Left ventricle myocardium inferior (tissue), 1 donor: ENCODE results near the gene NLRP14. TPM values are rescaled to one million over a fixed set of nuclear protein-coding genes. Genes with fewer than 3 reads are reported as not detected.
A peak's percentile ranks its signal among the peaks of the same experiment; 100 is the strongest.

Experiments
- DNase-seq: peaks from one replicate; pipeline ENCODE4 v3.0.0-alpha.2; 2020
- H3K27ac ChIP-seq: fragments of 200-600 bp; replicated peaks from 2 replicates; pipeline ENCODE4 v1.8.0; 2021
- H3K27me3 ChIP-seq: fragments of 200-600 bp; 2 replicates; pipeline ENCODE4 v1.8.0; 2021; ENCODE audit warnings: low read depth
- H3K36me3 ChIP-seq: fragments of 200-600 bp; 2 replicates; pipeline ENCODE4 v1.8.0; 2021
- H3K4me1 ChIP-seq: fragments of 200-600 bp; 2 replicates; pipeline ENCODE4 v1.8.0; 2021
- H3K4me3 ChIP-seq: fragments of 200-600 bp; 2 replicates; pipeline ENCODE4 v1.8.0; 2021; ENCODE audit warnings: mild to moderate bottlenecking, moderate library complexity
- H3K9me3 ChIP-seq: fragments of 200-600 bp; replicated peaks from 2 replicates; pipeline ENCODE4 v1.8.0; 2021
- CTCF ChIP-seq: fragments of 200-600 bp; IDR thresholded peaks from 2 replicates; pipeline ENCODE4 v1.8.0; 2021; ENCODE audit warnings: antibody characterized with exemption, mild to moderate bottlenecking, borderline replicate concordance
- intact Hi-C: fragments of 100-400 bp; cut with micrococcal nuclease; formaldehyde crosslinking; loops from one replicate; pipeline ENCODE4 v1.11.0; 2022
- total RNA-seq: library from RNA; stranded (reverse); fragmentation: NEBNext Ultra II Directional; extraction: Animal tissue kit (Norgen Biotek cat#: 25700); gene quantifications from one replicate; pipeline ENCODE4 v1.2.1, GENCODE V29; 2021
- donor health status: DM: no; HTN: yes; CAD: no; lungs with severe emphysema.

NLRP14 gene
- total RNA-seq, 1 donor from 2014 or later: not detected

DNA sequence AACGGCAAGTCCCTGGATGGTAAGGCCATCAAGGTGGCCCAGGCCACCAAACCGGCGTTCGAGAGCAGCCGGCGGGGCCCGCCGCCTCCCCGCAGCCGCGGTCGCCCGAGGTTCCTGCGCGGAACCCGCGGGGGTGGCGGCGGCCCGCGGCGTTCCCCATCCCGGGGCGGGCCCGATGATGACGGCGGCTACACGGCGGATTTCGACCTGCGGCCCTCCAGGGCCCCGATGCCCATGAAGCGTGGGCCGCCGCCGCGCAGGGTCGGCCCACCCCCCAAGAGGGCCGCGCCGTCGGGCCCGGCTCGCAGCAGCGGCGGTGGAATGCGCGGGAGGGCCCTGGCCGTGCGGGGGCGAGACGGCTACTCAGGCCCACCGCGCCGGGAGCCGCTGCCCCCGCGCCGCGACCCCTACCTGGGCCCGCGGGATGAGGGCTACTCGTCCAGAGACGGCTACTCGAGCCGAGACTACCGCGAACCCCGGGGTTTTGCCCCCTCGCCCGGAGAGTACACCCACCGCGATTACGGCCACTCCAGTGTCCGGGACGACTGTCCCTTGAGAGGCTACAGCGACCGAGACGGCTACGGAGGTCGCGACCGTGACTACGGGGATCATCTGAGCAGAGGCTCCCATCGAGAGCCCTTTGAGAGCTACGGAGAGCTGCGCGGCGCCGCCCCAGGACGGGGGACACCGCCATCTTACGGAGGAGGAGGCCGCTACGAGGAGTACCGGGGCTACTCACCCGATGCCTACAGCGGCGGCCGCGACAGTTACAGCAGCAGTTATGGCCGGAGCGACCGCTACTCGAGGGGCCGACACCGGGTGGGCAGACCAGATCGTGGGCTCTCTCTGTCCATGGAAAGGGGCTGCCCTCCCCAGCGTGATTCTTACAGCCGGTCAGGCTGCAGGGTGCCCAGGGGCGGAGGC, 69.3 kb downstream of the NLRP14 start:
- DNase-seq: no peak
- Histone ChIP-seq H3K4me3 (no peak overlapping the region), H3K36me3 (no peaks in the 10 kb centered on the region), H3K27ac (no peak overlapping the region), H3K27me3 (peaks cover 79% of the 10 kb centered on the region), H3K9me3 (no peaks in the 10 kb centered on the region), H3K4me1 (no peaks in the 10 kb centered on the region)
- intact Hi-C loops: no loop called here
- no peak for TF ChIP-seq CTCF

GRCh38 chr11:7098235-7098832, 78.1 kb downstream of the NLRP14 start:
- Histone ChIP-seq H3K36me3 (no peaks in the 10 kb centered on the region), H3K9me3 (no peaks in the 10 kb centered on the region), H3K27me3 (peaks cover 36% of the 10 kb centered on the region), H3K4me3 (no peak overlapping the region), H3K4me1 (no peaks in the 10 kb centered on the region), H3K27ac (no peak overlapping the region)
- intact Hi-C loops: no loop called here
- DNase-seq: no peak
- TF ChIP-seq CTCF: peak; percentile 70

DNA sequence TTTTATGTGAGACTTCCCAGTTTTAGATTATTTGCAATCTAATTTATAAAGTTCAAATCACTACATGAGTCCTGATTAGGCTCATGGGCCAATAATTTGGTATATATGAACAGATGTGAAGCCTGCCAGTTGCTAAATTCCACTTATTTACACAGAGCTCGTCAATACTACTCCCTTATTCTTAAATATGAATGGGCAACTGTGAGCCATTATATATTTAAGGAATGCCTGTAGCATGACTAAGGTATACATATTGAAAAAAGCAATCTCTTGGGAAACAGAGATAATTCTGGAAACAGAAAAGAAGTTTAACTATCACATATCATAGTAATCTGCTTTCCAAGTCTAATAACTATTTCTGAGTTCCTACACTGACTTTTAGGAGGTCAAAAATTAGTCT, 95.5 kb downstream of the NLRP14 start:
- Histone ChIP-seq H3K27me3 (peaks cover 63% of the 10 kb centered on the region), H3K9me3 (no peaks in the 10 kb centered on the region), H3K4me3 (no peak overlapping the region), H3K36me3 (no peaks in the 10 kb centered on the region), H3K27ac (no peak overlapping the region), H3K4me1 (no peaks in the 10 kb centered on the region)
- intact Hi-C loops: no loop called here
- no peak for TF ChIP-seq CTCF
- DNase-seq: no peak

DNA sequence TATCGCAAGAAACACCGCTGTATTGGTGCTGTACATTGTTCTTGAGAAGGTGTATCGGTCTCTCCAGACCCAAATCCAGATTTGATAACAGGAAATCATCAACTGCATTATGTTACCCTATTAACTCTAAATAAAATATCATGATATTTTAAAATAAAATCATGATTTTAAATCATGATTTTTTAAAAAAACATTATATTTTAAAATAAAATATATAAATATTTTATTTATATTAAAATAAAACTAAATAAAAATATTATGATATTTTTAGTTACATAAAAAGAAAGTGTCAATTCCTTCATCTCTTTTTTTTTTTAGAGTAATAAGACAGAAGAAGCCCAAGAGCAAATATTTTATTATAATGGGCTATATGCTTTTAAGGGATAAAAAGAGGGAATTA, 96.1 kb downstream of the NLRP14 start:
- Histone ChIP-seq H3K9me3 (no peaks in the 10 kb centered on the region), H3K4me1 (no peaks in the 10 kb centered on the region), H3K4me3 (no peak overlapping the region), H3K27ac (no peak overlapping the region), H3K36me3 (no peaks in the 10 kb centered on the region), H3K27me3 (peaks cover 62% of the 10 kb centered on the region)
- no peak for DNase-seq
- TF ChIP-seq CTCF: no peak
- intact Hi-C loops: no loop called here

Other genes starting within 250 kb of the NLRP14 start
- gene OR2AG2, start 248.5 kb upstream of the NLRP14 start, total RNA-seq: not detected
- not detected for gene OR2AG1, start 237.5 kb upstream of the NLRP14 start, total RNA-seq
- not detected for gene OR6A2, start 220.8 kb upstream of the NLRP14 start, total RNA-seq
- gene OR10A5, start 174.8 kb upstream of the NLRP14 start, total RNA-seq: not detected
- not detected for gene OR10A2, start 157.4 kb upstream of the NLRP14 start, total RNA-seq
- gene OR10A4, start 143.9 kb upstream of the NLRP14 start, total RNA-seq: not detected
- gene OR2D2, start 128.0 kb upstream of the NLRP14 start, total RNA-seq: not detected
- gene OR2D3, start 99.5 kb upstream of the NLRP14 start, total RNA-seq: not detected
- gene ZNF215, start 94.1 kb upstream of the NLRP14 start, total RNA-seq: 0.77 TPM
- gene ZNF214, start 133 bp upstream of the NLRP14 start, total RNA-seq: 0.96 TPM
- gene RBMXL2, start 68.5 kb downstream of the NLRP14 start, total RNA-seq: not detected
- gene SYT9, start 231.4 kb downstream of the NLRP14 start, total RNA-seq: 0.08 TPM